ENCODE results near the gene RAB4B.
"Not testable (repeated sequence)": the region's sequence is repeated elsewhere in the genome, so short reads cannot be mapped to it uniquely, and the experiment has no call there.

RAB4B gene

DNA sequence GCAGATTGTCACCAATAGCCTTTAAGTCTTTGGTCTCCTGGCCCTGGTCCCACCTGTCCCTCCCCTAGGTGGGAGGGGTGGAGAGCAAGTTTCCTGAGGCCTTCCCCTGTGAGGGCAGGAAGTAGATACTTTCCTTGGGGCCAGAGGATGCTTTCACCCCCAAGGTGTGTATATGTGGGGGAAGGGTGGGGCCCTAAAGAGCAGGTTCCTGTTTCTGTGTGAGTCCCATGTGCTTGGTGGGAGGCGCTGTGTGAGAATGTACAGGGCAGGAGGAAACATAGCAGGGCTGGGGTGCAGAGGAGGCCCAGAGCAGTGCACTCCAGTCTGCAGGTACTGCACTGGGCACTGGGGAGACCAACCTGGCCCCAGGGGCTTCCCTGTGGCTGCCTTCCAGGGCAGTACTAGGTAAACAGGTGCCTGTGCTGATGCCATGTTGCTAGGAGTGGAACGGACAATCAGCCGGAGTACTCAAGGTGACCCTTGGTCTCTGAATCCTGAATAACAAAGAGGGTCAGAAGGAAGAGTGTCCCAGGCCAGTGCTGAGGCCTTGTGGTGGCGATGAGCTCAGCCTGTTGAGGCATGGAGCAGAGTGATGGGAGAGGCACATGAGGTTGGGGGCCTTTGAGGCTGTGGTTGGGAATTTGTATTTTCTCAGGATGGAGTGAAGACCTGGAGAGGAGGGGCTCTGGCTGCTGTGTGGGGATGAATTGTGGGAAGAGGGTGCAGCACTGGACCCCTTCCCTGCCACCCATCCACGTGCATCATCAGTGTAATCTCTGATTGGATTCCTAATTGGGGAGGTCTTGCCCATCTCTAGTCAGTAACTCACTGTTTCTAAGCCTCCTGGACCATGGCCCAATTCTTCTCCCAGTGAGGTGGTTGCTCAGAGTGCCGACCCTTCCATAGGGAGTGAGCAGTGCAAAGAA lies 26.1 kb downstream of the RAB4B start:
- no peak for DNase-seq (ENCODE audit: low read depth in 2 of 2)

DNA sequence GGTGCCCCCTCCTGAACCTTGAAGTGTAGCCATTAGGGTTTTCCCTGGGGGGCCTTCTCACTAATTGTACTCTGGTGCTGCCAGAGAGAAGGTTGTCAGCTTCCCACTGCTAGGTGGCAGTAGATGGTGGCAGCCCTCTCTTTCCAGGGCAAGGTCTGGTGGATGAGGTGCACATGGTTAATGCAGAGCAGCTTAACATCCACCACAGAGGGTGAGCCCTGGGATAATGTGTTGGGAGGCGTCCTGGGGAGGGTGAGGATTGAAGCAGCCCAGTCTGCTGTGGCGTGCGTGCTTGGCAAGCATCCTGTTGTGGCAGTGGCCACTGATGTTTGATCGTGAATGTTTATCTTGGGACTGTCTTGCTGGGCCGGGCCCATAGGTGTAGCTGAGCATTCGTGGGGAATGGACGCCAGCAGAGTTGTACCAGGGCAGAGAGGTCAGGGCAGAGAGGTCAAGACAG lies 26.8 kb downstream of the RAB4B start:
- DNase-seq (ENCODE audit: low read depth in 2 of 2): no peak

DNA sequence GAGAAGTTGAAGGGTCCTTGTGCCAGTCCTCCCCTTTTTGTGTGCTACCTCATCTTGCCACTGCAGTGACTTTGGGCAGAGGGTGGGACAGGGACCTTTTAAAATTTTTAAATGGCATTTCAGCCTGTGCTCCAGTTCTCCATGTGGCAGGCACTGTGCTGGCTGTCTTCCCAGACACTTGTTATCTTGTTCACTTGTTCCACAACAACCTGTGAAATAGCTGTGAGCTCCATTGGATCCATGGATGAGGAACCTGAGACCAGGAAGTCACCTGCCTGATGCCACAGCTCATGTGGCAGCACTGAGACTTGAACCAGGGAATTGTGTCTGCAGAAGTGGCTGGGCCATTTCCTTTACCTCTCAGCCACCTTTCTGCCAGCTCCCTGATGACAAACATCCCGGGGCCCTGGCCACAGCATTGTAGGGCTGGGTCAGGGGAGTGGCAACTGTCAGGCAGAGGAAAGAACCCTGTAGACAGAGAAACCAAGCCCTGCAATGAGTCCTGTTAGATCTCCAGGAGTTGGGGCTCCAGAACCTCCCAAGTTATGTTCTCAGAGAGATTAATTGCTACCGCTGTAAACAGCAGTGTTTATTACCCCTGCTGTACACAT lies 27.3 kb downstream of the RAB4B start:
- DNase-seq (ENCODE audit: low read depth in 2 of 2): no peak

DNA sequence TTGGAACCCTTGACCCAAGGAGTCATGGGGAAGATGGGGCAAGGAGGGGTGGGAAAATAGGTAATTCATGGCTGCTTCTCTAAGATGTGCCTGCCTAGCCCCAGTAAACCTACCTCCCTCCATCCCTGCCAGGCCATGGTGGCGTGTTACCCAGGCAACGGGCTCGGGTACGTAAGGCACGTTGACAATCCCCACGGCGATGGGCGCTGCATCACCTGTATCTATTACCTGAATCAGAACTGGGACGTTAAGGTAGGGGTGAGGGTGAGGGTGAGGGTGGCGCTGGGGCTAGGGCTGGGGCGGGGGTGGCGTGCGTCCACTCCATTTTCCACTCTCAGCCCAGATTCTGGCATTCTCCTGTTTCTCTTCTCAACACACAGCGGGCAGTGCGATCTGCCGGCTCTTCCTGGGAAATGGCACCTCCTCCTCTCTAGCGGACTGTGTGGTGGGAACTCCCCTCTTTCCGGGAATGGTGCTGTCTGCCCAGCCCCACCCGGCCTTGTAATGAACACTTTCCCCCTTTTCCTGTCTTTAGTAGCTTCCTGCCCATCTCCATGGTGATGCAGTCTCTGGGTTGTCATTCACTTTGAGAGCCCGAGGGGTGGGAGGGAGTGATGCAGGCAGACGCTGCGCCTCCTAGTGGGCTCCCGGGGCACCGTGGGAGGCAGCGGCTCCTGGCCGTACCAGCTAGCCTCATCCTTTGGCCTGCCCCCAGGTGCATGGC lies 28.5 kb downstream of the RAB4B start:
- DNase-seq (ENCODE audit: low read depth in 2 of 2): peak; percentile 74

DNA sequence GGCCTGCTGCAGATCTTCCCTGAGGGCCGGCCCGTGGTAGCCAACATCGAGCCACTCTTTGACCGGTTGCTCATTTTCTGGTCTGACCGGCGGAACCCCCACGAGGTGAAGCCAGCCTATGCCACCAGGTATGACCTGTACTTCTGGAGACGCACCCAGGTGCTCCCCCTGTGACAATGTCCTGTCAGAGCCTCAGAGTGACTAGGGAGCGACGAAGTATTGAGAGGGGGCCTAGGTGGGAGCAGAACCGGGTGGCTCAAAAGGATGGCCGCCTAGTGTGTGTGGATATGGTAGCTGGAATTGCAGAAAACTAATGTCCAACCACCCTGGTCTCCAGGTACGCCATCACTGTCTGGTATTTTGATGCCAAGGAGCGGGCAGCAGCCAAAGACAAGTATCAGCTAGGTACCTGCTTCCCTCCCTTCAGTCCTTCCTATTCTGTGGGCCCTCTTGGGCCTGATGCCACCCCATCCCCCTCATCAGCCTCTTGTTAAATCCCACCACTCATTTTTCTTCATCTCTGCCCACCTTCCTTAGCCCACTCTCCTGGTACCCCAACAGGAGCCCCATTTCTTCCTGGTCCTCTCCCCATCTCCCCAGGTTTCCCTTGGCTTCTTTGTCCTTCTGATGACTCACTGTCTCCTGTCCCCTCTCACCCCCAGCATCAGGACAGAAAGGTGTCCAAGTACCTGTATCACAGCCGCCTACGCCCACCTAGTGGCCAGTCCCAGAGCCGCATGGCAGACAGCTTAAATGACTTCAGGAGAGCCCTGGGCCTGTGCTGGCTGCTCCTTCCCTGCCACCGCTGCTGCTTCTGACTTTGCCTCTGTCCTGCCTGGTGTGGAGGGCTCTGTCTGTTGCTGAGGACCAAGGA lies 29.3 kb downstream of the RAB4B start:
- DNase-seq (ENCODE audit: low read depth in 2 of 2): no peak

DNA sequence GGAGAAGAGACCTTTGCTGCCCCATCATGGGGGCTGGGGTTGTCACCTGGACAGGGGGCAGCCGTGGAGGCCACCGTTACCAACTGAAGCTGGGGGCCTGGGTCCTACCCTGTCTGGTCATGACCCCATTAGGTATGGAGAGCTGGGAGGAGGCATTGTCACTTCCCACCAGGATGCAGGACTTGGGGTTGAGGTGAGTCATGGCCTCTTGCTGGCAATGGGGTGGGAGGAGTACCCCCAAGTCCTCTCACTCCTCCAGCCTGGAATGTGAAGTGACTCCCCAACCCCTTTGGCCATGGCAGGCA lies 29.9 kb downstream of the RAB4B start:
- DNase-seq (ENCODE audit: low read depth in 2 of 2): no peak

DNA sequence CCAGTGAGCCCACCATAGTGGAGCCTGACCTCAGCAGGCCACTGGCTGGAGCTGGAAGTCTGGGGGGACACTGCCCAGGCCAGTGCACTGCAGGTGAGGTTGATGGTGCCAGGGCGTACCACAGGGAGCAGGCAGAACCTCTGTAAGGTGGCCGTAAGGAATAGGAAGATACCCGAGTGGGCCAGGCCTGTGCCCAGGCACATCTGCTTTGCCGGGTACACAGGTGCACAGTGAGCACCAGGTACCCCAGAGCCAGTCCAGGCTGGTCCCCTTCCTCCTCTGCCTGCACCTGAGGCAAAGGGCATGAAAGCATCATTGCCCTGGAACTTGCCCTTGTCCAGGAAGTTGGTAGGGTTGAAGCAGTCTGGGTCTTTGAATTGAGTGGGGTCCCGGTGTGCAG lies 30.4 kb downstream of the RAB4B start:
- DNase-seq (ENCODE audit: low read depth in 2 of 2): no peak

DNA sequence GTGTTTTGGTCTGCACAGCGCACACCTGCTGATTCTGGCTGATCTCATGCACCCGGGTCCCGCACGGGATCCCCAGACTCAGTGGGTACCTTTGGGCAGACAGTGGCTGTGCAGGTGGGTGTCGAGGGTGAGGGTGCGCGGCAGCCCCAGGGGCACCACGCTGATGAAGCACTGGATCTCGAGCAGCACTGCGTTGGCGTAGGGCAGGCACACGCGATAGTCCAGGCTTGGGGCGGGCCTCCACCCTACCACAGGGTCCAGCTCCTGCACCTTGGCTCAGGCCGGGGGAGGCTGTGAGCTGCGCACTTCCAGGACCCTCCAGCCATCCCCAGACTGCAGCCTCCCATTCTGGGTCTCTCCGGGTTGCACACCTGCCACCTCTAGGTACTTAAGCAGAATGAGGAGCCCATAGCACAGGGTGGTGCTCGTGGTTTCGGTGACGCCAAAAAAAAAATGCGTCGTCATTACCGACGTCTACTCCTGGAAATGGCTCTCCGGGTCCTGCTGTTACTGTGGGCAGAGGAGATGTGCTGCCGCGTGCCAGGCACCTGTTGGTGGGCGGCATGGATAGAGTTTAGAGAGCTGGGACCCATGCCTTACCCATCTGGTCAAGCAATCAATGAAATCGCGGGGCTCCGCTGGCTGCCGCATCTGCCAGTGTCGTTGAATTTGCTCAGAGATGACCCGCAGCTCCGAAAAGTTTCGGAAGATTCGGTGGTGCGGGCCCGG lies 31.5 kb downstream of the RAB4B start:
- no peak for DNase-seq (ENCODE audit: low read depth in 2 of 2)

DNA sequence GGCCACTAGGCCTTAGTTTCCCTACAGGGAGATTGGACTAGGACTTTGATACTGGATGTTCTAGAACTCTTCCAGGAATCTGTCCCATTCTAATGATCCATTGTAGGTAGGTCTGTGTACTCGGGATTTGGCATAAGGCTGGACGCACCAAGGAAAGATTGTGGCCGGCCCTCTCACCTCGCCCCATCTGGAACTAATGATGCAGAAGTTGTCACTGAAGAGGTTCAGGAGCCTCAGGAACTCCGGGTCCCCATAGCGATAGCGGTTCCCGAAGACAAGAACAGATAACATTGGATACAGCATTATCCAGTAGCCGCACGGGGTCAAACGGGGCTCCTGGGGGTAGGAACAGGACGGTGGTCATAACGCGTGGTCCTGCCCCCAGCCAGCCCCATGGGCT lies 32.1 kb downstream of the RAB4B start:
- no peak for DNase-seq (ENCODE audit: low read depth in 2 of 2)

DNA sequence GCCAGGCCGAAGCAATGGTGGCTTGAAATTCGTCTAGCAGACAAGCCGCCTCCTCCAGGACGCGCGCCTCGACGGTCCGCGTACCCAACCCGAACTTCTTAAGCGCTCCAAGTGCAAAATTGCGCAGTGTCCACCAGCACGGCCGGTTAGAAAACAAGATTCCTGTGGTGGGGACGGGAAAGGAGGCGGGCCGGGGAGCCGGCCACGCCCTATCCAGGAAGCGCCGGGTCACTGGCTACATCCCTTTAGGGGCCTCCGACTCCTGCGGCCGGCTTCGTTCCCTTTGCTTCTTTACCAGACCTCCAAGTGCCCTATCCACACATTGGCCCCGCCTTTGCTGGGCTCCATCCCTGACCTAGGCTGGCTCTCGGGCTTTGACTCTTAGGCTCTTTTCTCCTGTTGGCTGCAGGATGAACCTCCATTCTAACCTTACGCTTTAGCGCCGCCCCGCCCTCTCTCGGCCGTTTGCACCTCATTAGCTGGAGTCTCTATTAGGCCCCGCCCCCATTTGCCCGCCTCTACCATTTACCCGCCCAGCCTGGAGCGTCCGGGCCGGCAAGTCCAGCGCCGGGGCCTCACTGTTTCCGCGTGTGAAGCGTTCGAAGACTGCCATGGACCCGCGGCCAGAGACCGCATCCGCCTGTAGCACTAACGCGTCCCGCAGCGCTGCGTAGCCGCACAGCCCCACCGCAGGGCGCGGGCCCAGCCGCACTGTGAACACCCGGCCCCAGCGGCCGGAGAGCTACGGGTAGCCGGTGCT lies 32.8 kb downstream of the RAB4B start:
- DNase-seq (ENCODE audit: low read depth in 2 of 2): not testable (repeated sequence)

DNA sequence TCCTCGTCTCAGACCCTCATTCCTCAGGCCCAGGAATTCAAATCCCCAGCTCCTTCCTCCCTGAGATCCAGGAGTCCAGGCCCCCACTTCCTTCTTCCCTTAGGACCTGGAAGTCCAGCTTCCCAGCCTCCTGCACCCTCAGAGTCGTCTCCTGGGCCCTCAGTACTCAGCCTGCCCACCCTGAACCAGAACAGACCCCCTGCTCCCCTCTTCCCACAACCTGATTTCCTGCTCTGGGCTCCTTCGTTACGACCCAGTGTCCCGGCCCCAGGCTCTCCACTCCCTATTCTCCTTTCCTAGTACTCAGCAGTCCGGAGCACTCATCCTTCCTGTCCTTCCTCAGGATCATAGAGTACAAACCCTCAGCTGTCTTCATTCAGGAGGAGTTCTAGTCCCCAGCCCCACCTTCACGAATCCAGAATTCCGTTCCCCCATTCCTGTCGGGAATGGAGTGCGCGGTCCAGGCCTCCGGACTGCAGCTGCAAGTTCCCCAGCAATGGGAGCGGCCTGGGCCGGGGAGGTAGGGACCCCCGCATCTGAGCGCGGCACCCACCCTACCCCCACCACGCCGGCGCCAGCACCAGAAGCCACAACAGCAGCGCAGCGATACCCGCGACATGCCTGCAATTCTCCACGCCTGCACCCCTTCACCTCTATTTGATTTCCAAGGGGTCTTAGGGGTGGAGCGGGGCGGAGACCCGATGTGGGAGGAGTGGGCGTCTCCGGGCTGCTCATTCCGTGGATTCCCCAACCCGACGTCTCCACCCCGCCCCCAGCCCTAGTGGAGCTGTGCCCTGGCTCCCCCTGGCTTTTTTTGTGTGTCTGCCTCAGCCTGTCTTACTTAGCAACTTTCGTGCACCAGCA lies 33.7 kb downstream of the RAB4B start:
- DNase-seq (ENCODE audit: low read depth in 2 of 2): no peak

DNA sequence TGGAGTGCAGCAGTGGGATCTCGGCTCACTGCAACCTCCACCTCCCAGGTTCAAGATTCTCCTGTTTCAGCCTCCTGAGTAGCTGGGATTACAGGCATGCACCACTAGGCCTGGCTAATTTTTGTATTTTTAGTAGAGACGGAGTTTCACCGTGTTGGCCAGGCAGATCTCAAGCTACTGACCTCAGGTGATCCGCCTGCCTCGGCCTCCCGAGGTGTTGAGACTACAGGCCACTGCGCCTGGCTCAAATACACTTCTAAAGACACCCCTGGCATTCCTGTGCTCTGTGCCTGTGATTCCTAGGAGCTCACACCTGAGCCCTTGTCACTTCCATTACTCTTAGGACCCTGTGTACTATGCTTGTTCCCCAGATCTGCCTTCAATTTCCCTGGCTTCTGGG lies 34.5 kb downstream of the RAB4B start:
- DNase-seq (ENCODE audit: low read depth in 2 of 2): not testable (repeated sequence)

DNA sequence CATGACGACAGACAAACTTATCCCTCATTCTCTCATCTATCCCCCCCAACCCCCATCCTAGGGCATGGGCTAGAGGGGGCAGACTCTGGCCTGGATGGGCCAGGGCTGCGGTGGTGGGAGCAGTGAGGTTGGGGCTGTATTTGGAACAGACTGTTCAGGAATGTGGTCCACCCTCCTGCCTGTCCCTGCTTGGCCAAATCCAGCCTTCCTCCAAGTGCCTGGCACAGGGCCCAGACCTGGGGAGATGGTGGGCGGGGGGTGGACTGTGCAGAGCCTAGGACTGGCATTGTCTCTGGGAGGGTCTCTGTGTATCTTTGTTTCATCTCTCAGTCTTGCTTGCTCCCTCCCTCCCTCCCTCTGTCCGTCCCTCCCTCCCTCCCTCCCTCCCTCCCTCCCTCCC lies 35.1 kb downstream of the RAB4B start:
- no peak for DNase-seq (ENCODE audit: low read depth in 2 of 2)

DNA sequence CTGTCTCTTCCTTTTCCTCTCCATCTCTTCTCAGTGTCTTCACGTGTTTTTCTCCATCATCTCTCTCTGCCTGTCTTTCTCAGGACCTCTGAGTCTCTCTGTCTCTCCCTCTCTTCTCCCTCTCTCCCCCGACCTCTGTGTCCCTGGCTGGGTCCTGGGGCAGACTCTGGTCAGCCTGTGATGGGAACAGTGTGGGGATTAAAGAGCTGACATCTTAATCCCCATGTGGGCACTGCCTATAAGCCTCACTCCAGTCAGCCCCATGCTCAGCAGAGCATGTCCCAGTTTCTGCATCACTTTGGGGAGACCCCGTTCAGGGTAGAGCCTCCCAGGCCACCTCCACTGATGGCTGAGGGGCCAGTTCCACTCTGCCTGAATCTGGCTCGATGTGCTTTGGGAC lies 37.2 kb downstream of the RAB4B start:
- no peak for DNase-seq (ENCODE audit: low read depth in 2 of 2)

DNA sequence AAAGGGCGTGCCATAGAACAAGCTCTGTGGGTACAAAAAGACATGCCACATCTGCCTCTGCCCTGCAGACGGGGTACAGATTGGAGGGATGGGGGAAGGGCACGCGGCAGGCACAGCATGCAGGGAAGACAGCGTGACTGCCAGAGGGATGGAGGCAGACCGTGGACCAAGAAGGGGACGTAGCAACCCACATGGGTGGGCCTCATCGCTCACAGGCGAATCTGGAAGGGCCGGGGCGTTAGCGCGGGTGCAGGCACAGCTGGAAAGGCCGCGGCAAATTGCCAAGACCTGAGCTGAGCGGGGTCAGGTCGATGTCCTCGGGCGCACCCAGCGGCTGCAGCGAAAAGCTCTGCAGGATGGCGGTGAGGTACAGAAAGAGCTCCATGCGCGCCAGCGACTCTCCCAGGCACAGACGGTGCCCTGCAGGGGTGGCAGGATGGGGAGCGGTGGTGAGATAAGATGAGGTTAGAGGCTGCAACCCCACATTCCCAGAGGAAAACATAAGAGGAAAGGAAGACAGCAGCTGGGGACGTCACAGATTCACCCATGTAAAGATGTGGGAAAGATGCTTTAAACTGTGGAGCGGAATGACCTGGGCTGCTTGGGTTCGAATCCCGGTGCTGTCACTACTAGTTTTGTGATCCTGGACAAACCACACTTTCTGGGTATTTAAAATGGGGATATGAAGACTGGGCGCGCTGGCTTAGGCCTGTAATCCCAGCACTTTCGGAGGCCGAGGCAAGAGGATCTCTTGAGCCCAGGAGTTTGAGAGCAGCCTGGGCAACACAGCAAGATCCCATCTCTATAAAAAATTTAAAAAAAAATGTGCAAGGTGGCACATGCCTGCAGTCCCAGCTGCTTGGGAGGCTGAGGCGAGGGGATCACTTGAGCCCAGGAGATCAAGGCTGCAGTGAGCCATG lies 40.7 kb downstream of the RAB4B start:
- DNase-seq (ENCODE audit: low read depth in 2 of 2): peak in 1 of 2 donors; percentile 69

DNA sequence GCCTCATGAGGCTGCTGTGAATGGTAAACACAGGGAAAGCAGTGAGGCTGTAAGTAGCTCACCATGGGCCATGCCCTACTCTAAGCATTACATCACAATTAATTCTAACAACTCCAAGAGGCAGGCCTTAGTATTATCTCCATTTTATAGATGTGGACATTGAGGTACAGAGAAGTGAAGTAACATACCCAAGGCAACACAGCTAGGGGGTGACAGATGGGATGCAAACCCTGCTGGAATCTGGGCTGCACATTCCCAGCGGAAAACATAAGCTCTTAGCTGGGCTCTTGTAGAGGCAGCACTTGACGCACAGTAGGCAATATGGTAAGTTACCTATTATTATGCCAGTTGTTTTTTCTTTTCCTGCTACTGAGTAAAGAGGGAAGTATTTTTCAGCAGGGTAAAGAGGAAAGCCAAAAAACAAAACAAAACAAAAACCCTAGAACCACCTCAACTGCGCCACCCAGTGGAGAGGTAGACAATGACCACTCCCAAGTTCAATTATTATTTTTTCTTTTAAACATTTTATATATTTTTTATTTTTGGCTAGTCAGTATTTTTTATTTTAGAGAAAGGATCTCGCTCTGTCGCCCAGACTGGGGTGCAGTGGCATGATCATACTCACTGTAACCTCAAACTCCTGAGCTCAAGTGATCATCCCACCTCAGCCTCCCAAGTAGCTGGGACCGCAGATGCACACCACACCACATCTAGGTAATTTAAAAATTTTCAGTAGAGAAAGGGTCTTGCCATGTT lies 41.6 kb downstream of the RAB4B start:
- DNase-seq (ENCODE audit: low read depth in 2 of 2): not testable (repeated sequence)

DNA sequence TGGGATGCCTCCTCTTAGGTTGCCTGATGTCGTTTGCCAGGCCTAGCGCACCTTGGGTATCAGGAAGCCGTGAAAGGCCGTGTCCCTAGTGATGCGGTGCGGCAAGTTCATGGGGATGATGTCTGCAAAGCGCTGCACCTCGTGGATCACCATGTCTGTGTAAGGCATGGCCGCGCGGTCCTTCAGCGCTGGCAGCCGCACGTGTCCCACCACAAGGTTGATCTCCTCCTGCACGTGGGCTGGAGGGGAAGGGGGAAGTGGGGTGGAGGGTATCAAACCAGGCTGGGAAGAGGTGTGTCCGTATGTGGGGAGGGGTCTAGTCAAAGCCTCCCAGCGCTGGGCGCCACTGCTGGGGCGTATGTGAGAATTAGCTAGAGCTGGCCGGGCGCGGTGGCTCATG lies 44.1 kb downstream of the RAB4B start:
- DNase-seq (ENCODE audit: low read depth in 2 of 2): no peak
